Muscle layer of duodenum (tissue), 2 donors: Measurements from ENCODE around the gene PRDX6.

Source experiments
- H3K27ac ChIP-seq: one replicate; pipeline ENCODE4 v1.7.0; 2013; ENCODE audit warnings: mild to moderate bottlenecking, low read length
- H3K27me3 ChIP-seq: one replicate; pipeline ENCODE4 v1.7.0; 2013; ENCODE audit warnings: low read depth, mild to moderate bottlenecking, control low read depth, low read length
- H3K36me3 ChIP-seq, 2 donors: one replicate each; pipeline ENCODE4 v1.7.0; 2013; ENCODE audit warnings: low read length in 2 of 2, control low read depth in 1 of 2, mild to moderate bottlenecking in 1 of 2; ENCODE audit not compliant: insufficient read depth in 2 of 2, control insufficient read depth in 1 of 2
- H3K4me1 ChIP-seq, 2 donors: one replicate each; pipeline ENCODE4 v1.7.0; 2013; ENCODE audit warnings: low read length in 2 of 2, mild to moderate bottlenecking in 2 of 2, control low read depth in 1 of 2, moderate library complexity in 1 of 2; ENCODE audit not compliant: insufficient read depth in 2 of 2, control insufficient read depth in 1 of 2
- H3K4me3 ChIP-seq, 2 donors: one replicate each; pipeline ENCODE4 v1.7.0; 2013; ENCODE audit warnings: low read length in 2 of 2, low read depth in 1 of 2, mild to moderate bottlenecking in 1 of 2
- H3K9me3 ChIP-seq, 2 donors: one replicate each; pipeline ENCODE4 v1.7.0; 2013; ENCODE audit warnings: low read length in 2 of 2, control low read depth in 1 of 2, mild to moderate bottlenecking in 1 of 2; ENCODE audit not compliant: control insufficient read depth in 1 of 2
- donor health status: healthy.

PRDX6 gene

GRCh38 chr1:173527151-173527826 lies 50.2 kb downstream of the PRDX6 start:
- H3K27ac ChIP-seq: no peak overlapping the region
- H3K36me3 ChIP-seq: no peaks in the 10 kb centered on the region
- no peaks in the 10 kb centered on the region for H3K27me3 ChIP-seq

GRCh38 chr1:173529106-173529505 lies 52.0 kb downstream of the PRDX6 start:
- H3K4me3 ChIP-seq: no peak overlapping the region
- H3K36me3 ChIP-seq: no peaks in the 10 kb centered on the region
- peaks cover 0 to 8% of the 10 kb centered on the region in 2 donors for H3K4me1 ChIP-seq
- H3K27me3 ChIP-seq: no peaks in the 10 kb centered on the region
- H3K9me3 ChIP-seq: no peaks in the 10 kb centered on the region
- H3K27ac ChIP-seq: no peak overlapping the region

More at GRCh38 chr1:173527151-173527826, 50.2 kb downstream of the PRDX6 start:
- Histone ChIP-seq H3K4me3 (no peak overlapping the region), H3K9me3 (no peaks in the 10 kb centered on the region), H3K4me1 (peaks cover 0 to 8% of the 10 kb centered on the region in 2 donors)

GRCh38 chr1:173530795-173531693 lies 53.9 kb downstream of the PRDX6 start:
- H3K9me3 ChIP-seq: no peaks in the 10 kb centered on the region
- H3K4me1 ChIP-seq: peaks cover 0 to 8% of the 10 kb centered on the region in 2 donors
- no peaks in the 10 kb centered on the region for H3K36me3 ChIP-seq
- no peak overlapping the region for H3K27ac ChIP-seq
- H3K27me3 ChIP-seq: no peaks in the 10 kb centered on the region
- H3K4me3 ChIP-seq: no peak overlapping the region

GRCh38 chr1:173532237-173532636 lies 55.1 kb downstream of the PRDX6 start:
- peak overlapping the region in 1 of 2 donors; percentile 32 for H3K4me3 ChIP-seq

GRCh38 chr1:173536223-173536622 lies 59.1 kb downstream of the PRDX6 start:
- Histone ChIP-seq H3K27me3 (no peaks in the 10 kb centered on the region), H3K36me3 (no peaks in the 10 kb centered on the region), H3K4me1 (no peaks in the 10 kb centered on the region), H3K4me3 (no peak overlapping the region), H3K9me3 (peaks cover 0 to 2% of the 10 kb centered on the region in 2 donors), H3K27ac (no peak overlapping the region)

More at GRCh38 chr1:173532237-173532636, 55.1 kb downstream of the PRDX6 start:
- Histone ChIP-seq H3K9me3 (no peaks in the 10 kb centered on the region), H3K27ac (no peak overlapping the region), H3K27me3 (no peaks in the 10 kb centered on the region), H3K4me1 (peaks cover 0 to 3% of the 10 kb centered on the region in 2 donors), H3K36me3 (no peaks in the 10 kb centered on the region)
